Endothelial cell (in vitro differentiated cells): ENCODE results near the gene NXN. TPM values are rescaled to one million over a fixed set of nuclear protein-coding genes. Genes with fewer than 3 reads are reported as not detected.

Experiments
- DNase-seq: peaks from one replicate; pipeline ENCODE4 v3.0.0; 2021; ENCODE audit warnings: low spot score
- H3K27ac Mint-ChIP-seq: one replicate; pipeline ENCODE4 v1.8.0; 2021; ENCODE audit warnings: mixed read lengths, inconsistent platforms; ENCODE audit not compliant: unreplicated experiment
- H3K27me3 Mint-ChIP-seq: one replicate; pipeline ENCODE4 v1.8.0; 2021; ENCODE audit warnings: mild to moderate bottlenecking, moderate library complexity, mixed read lengths, inconsistent platforms; ENCODE audit not compliant: unreplicated experiment
- H3K36me3 Mint-ChIP-seq: one replicate; pipeline ENCODE4 v1.8.0; 2021; ENCODE audit warnings: mild to moderate bottlenecking, low read depth, mixed read lengths, inconsistent platforms; ENCODE audit not compliant: unreplicated experiment
- H3K4me1 Mint-ChIP-seq: one replicate; pipeline ENCODE4 v1.8.0; 2021; ENCODE audit warnings: mild to moderate bottlenecking, mixed read lengths, inconsistent platforms; ENCODE audit not compliant: unreplicated experiment
- H3K4me3 Mint-ChIP-seq: one replicate; pipeline ENCODE4 v1.8.0; 2021; ENCODE audit warnings: mild to moderate bottlenecking, mixed read lengths, inconsistent platforms; ENCODE audit not compliant: unreplicated experiment
- H3K9me3 Mint-ChIP-seq: one replicate; pipeline ENCODE4 v1.8.0; 2021; ENCODE audit warnings: mixed read lengths, inconsistent platforms; ENCODE audit not compliant: unreplicated experiment
- total RNA-seq: library from RNA; stranded (reverse); fragmentation: NEBNext Ultra II Directional; extraction: Animal tissue kit (Norgen Biotek cat#: 25700); gene quantifications from one replicate; pipeline ENCODE4 v1.2.1, GENCODE V29; 2021; ENCODE audit not compliant: unreplicated experiment
- TF ChIP-seq, protein P1 (sequence below): fragments of 200-600 bp; sonication (generic); IDR thresholded peaks from one replicate; pipeline ENCODE4 v1.5.0; 2021; ENCODE audit warnings: antibody characterized with exemption; ENCODE audit not compliant: unreplicated experiment

NXN gene
- total RNA-seq, 1 donor from 2014 or later: 53.9 TPM

DNA sequence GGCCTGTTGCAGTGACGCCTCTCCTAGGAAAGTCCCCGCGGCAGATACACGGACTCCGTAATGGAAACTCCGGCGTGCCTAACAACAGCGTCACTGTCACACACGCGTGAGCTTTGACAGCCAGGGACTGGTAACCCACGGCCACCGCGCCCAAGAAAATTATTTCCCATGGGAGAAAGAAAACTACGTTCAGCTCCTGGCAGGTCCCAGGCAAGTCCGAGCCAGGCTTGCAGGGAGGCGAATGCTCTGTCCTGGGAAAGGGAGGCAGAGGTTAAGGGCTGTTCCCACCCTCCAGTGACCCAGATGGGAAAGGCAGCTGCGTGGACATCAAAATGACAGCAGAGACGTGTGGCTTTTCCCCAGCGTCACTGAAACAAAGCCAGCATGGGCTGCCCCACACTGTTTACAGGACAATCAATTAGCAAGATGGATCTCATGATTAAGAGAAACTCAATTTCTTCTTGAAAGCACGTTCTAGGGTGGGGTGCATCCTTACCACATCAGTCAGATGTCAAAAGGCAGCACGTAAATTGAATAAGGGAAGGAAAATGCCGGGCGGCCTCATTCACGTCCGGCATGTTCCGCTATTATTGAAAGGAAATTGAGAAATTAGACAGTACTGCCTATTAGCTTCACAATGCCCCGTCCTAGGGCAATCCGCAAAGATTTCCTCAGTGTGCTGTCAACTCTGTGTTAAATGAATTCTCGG, 82.5 kb downstream of the NXN start:
- H3K9me3 Mint-ChIP-seq: no peaks in the 10 kb centered on the region
- H3K4me1 Mint-ChIP-seq: peaks cover 22% of the 10 kb centered on the region
- peaks cover 5% of the 10 kb centered on the region for H3K27me3 Mint-ChIP-seq
- no peaks in the 10 kb centered on the region for H3K36me3 Mint-ChIP-seq
- no peak overlapping the region for H3K27ac Mint-ChIP-seq
- no peak for DNase-seq
- TF ChIP-seq, protein P1, sequence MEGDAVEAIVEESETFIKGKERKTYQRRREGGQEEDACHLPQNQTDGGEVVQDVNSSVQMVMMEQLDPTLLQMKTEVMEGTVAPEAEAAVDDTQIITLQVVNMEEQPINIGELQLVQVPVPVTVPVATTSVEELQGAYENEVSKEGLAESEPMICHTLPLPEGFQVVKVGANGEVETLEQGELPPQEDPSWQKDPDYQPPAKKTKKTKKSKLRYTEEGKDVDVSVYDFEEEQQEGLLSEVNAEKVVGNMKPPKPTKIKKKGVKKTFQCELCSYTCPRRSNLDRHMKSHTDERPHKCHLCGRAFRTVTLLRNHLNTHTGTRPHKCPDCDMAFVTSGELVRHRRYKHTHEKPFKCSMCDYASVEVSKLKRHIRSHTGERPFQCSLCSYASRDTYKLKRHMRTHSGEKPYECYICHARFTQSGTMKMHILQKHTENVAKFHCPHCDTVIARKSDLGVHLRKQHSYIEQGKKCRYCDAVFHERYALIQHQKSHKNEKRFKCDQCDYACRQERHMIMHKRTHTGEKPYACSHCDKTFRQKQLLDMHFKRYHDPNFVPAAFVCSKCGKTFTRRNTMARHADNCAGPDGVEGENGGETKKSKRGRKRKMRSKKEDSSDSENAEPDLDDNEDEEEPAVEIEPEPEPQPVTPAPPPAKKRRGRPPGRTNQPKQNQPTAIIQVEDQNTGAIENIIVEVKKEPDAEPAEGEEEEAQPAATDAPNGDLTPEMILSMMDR: no peak
- no peak overlapping the region for H3K4me3 Mint-ChIP-seq

DNA sequence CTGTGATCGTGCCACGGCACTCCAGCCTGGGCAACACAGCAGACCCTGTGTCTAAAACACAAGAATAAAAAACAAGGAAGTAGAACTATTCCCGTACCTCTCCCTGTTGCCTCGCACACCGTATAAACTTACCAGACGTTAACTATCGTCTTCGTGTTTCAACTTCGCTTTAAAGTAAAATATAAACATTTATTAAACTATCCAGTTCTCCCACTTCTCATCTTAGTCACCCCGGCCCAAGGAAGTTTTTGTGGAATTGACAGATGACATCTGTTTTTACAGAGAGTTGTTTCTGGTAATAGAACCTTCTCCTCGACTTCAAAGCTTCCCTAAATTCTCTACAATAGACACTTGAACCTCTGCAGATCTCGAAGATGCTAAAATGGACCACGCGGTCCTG, 83.1 kb downstream of the NXN start:
- peak overlapping the region; percentile 13 for H3K27ac Mint-ChIP-seq
- peaks cover 5% of the 10 kb centered on the region for H3K27me3 Mint-ChIP-seq
- no peaks in the 10 kb centered on the region for H3K9me3 Mint-ChIP-seq
- H3K4me1 Mint-ChIP-seq: peaks cover 19% of the 10 kb centered on the region
- H3K4me3 Mint-ChIP-seq: no peak overlapping the region
- H3K36me3 Mint-ChIP-seq: no peaks in the 10 kb centered on the region
- DNase-seq: no peak
- TF ChIP-seq, protein P1: no peak

DNA sequence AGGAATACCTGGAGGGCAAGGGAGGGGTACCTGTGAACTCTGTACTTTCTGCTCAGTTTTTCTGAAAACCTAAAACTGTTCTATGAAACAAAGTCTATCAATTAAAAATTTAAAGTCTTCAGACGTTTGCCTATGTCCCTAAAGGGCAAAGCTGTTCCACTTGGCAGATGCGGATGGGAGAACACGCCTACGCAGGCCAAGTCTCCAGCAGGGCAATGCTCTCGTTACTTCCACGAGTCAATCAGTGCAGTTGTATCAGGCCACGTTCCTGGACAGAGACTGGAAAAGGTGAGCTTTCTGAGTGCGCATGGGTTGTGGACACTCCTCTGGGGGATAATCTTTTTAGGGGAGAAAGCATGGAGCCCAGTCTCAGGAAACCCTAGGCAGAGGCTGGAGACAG, 86.6 kb downstream of the NXN start:
- DNase-seq: no peak
- Mint-ChIP-seq H3K27me3 (peaks cover 7% of the 10 kb centered on the region), H3K4me3 (no peak overlapping the region), H3K9me3 (no peaks in the 10 kb centered on the region), H3K27ac (no peak overlapping the region), H3K36me3 (no peaks in the 10 kb centered on the region), H3K4me1 (no peaks in the 10 kb centered on the region)
- TF ChIP-seq, protein P1: no peak

DNA sequence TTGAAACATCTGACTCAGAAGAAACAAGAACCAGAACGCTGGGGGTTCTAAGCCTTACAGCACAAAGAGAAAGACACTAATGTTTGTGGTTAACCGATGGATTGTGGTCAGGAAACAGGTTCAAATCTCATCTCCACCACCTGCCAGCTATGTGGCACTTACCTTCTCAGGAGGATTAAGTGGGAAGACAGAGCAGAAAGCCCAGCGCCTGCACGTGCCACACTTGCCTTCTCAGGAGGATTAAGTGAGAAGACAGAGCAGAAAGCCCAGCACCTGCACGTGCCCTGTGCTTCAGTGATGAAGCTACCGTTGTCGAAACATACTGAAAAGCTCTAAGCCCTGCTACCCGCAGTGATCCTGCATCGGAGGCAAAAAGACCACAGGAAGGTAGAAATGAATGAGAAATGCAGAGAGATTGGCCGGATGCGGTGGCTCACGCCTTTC, 90.6 kb downstream of the NXN start:
- Mint-ChIP-seq H3K27me3 (peaks cover 10% of the 10 kb centered on the region), H3K27ac (no peak overlapping the region), H3K9me3 (no peaks in the 10 kb centered on the region), H3K4me3 (no peak overlapping the region), H3K36me3 (no peaks in the 10 kb centered on the region), H3K4me1 (no peaks in the 10 kb centered on the region)
- no peak for DNase-seq
- TF ChIP-seq, protein P1: no peak

DNA sequence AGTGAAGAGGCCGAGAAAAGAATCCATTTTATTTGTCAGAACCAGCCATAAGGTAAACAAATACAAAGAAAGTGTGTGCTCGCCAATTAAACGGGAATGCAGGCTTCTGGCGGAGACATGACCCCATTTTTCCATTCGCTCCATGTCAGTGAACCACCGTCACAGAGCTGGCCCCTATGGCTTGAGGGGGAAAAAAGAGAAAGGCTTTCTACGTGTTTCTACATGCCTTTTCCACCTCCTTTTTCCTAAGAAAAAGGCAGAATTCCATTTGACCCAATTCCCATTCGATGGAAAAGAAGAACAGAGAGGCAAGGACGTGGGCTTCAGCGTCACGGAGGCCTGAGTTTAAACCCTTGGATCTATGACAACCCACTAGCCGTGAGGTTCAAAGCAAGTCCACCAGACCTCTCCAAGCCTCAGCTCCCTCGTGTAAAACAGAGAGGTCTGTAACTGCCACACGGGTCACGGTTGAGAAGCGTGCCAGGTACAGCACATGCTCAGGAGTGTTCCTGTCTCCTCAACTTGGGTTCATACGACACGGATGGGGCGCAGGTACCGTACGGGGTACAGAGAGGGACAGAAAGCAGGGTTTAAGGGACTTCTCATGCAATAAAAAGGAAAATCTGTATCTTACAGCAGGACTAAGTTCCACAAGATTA, 91.9 kb downstream of the NXN start:
- Mint-ChIP-seq H3K36me3 (no peaks in the 10 kb centered on the region), H3K27ac (no peak overlapping the region), H3K27me3 (peaks cover 11% of the 10 kb centered on the region), H3K4me3 (no peak overlapping the region), H3K9me3 (no peaks in the 10 kb centered on the region), H3K4me1 (peaks cover 6% of the 10 kb centered on the region)
- TF ChIP-seq, protein P1: no peak
- no peak for DNase-seq
